Measurements from ENCODE around the gene GMCL1. TPM values are rescaled to one million over a fixed set of nuclear protein-coding genes. Genes with fewer than 3 reads are reported as not detected.

GMCL1 gene
- total and polyA plus RNA-seq, 2 of the 13 experiments (the other 11 are each of a cell fraction or from before 2014, with no cell fraction given) = 18.7 to 24.0 TPM

GRCh38 chr2:69914950-69915945 lies 85.8 kb downstream of the GMCL1 start, which contains the start of gene MXD1 (continued):
- TF ChIP-seq ATRX (CRISPR knock-in tag; IDR thresholded peaks at IDR 0.05; ENCODE audit: borderline replicate concordance) (no peak), ZNF83 (CRISPR knock-in tag; IDR thresholded peaks at IDR 0.05; ENCODE audit: borderline replicate concordance) (0 out of 2 replicates have a peak, but pooled peaks have one; percentile 68), FOXO4 (CRISPR knock-in tag; conservative IDR thresholded peaks at IDR 0.05) (0 out of 2 replicates have a peak, but pooled peaks have one; percentile 84), HHEX (CRISPR knock-in tag; IDR thresholded peaks at IDR 0.05) (no peak), MZF1 (CRISPR knock-in tag; IDR thresholded peaks at IDR 0.05; ENCODE audit: borderline replicate concordance) (0 out of 2 replicates have a peak, but pooled peaks have one; percentile 53), ETV5 (CRISPR knock-in tag; IDR thresholded peaks at IDR 0.05; ENCODE audit: borderline replicate concordance) (no peak), MIER2 (CRISPR knock-in tag; IDR thresholded peaks at IDR 0.05) (no peak), NR2F6 (IDR thresholded peaks at IDR 0.05) (no peak), NR2F6 (CRISPR knock-in tag; IDR thresholded peaks at IDR 0.05) (no peak), FLYWCH1 (CRISPR knock-in tag; IDR thresholded peaks at IDR 0.05) (no peak), NFATC3 (CRISPR knock-in tag; IDR thresholded peaks at IDR 0.05) (no peak), ZNF446 (CRISPR knock-in tag; IDR thresholded peaks at IDR 0.05) (peak; percentile 88), ZNF674 (CRISPR knock-in tag; IDR thresholded peaks at IDR 0.05; ENCODE audit: low read depth) (no peak), DPF2 (CRISPR knock-in tag; IDR thresholded peaks at IDR 0.05; ENCODE audit: borderline replicate concordance, low read depth) (no peak), ZFP37 (CRISPR knock-in tag; IDR thresholded peaks at IDR 0.05; ENCODE audit: borderline replicate concordance) (0 out of 2 replicates have a peak, but pooled peaks have one; percentile 2), ZBTB49 (CRISPR knock-in tag; IDR thresholded peaks at IDR 0.05; ENCODE audit: borderline replicate concordance) (no peak), SAP130 (CRISPR knock-in tag; IDR thresholded peaks at IDR 0.05; ENCODE audit: low read depth) (peak; percentile 77), REXO4 (CRISPR knock-in tag; IDR thresholded peaks at IDR 0.05; ENCODE audit: borderline replicate concordance) (no peak), HNRNPL (IDR thresholded peaks at IDR 0.05; ENCODE audit: low read depth, low read length) (no peak)
- TF ChIP-seq, protein P1, sequence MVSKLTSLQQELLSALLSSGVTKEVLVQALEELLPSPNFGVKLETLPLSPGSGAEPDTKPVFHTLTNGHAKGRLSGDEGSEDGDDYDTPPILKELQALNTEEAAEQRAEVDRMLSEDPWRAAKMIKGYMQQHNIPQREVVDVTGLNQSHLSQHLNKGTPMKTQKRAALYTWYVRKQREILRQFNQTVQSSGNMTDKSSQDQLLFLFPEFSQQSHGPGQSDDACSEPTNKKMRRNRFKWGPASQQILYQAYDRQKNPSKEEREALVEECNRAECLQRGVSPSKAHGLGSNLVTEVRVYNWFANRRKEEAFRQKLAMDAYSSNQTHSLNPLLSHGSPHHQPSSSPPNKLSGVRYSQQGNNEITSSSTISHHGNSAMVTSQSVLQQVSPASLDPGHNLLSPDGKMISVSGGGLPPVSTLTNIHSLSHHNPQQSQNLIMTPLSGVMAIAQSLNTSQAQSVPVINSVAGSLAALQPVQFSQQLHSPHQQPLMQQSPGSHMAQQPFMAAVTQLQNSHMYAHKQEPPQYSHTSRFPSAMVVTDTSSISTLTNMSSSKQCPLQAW (CRISPR knock-in tag; IDR thresholded peaks at IDR 0.05) = peak; percentile 25; the same call in 1 of the 2 replicates
- TF ChIP-seq, protein P2, sequence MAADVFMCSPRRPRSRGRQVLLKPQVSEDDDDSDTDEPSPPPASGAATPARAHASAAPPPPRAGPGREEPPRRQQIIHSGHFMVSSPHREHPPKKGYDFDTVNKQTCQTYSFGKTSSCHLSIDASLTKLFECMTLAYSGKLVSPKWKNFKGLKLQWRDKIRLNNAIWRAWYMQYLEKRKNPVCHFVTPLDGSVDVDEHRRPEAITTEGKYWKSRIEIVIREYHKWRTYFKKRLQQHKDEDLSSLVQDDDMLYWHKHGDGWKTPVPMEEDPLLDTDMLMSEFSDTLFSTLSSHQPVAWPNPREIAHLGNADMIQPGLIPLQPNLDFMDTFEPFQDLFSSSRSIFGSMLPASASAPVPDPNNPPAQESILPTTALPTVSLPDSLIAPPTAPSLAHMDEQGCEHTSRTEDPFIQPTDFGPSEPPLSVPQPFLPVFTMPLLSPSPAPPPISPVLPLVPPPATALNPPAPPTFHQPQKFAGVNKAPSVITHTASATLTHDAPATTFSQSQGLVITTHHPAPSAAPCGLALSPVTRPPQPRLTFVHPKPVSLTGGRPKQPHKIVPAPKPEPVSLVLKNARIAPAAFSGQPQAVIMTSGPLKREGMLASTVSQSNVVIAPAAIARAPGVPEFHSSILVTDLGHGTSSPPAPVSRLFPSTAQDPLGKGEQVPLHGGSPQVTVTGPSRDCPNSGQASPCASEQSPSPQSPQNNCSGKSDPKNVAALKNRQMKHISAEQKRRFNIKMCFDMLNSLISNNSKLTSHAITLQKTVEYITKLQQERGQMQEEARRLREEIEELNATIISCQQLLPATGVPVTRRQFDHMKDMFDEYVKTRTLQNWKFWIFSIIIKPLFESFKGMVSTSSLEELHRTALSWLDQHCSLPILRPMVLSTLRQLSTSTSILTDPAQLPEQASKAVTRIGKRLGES (CRISPR knock-in tag; IDR thresholded peaks at IDR 0.05; ENCODE audit: borderline replicate concordance) = no peak
